Activated CD8-positive, alpha-beta T cell treated with anti-CD3 and anti-CD28 coated beads for 36 hours (primary cell): ENCODE measurements around the gene BRSK2. TPM values are rescaled to one million over a fixed set of nuclear protein-coding genes. Genes with fewer than 3 reads are reported as not detected.

ENCODE experiments used
- ATAC-seq: fragments of 200-7000 bp; cut with Tn5 transposase; one replicate; pipeline ENCODE4 v1.10.0; 2021; ENCODE audit warnings: mild to moderate bottlenecking, moderate library complexity
- CTCF ChIA-PET: fragments of 350-600 bp; sonication (Branson Sonifier 250); formaldehyde crosslinking; loops from one replicate; lab custom pipeline; 2021; ENCODE audit warnings: antibody characterized with exemption; lab: Charles Lee
- POLR2A ChIA-PET: fragments of 350-600 bp; sonication (Branson Sonifier 250); formaldehyde crosslinking; loops from one replicate; lab custom pipeline; 2021; ENCODE audit warnings: antibody characterized with exemption; lab: Charles Lee
- DNase-seq: peaks from one replicate; pipeline ENCODE4 v3.0.0-alpha.2; 2020
- H3K27ac Mint-ChIP-seq: one replicate; pipeline ENCODE4 v1.8.0; 2021; ENCODE audit warnings: mild to moderate bottlenecking, mixed read lengths
- H3K27me3 Mint-ChIP-seq: one replicate; pipeline ENCODE4 v1.8.0; 2021; ENCODE audit warnings: mixed read lengths
- H3K36me3 Mint-ChIP-seq: one replicate; pipeline ENCODE4 v1.8.0; 2021; ENCODE audit warnings: low read depth, mixed read lengths
- H3K4me1 Mint-ChIP-seq: one replicate; pipeline ENCODE4 v1.8.0; 2021; ENCODE audit warnings: low read depth, mixed read lengths
- H3K4me3 Mint-ChIP-seq: one replicate; pipeline ENCODE4 v1.8.0; 2021; ENCODE audit warnings: mild to moderate bottlenecking, moderate library complexity, mixed read lengths
- H3K9me3 Mint-ChIP-seq: one replicate; pipeline ENCODE4 v1.8.0; 2021; ENCODE audit warnings: mixed read lengths
- CTCF ChIP-seq: fragments of 200-600 bp; IDR thresholded peaks from one replicate; pipeline ENCODE4 v1.8.0; 2022; ENCODE audit warnings: antibody characterized with exemption, mild to moderate bottlenecking
- intact Hi-C: fragments of 100-400 bp; cut with micrococcal nuclease; formaldehyde crosslinking; loops from one replicate; pipeline ENCODE4 v1.10.0; 2022
- total RNA-seq, 2 experiments: library from RNA; stranded (reverse); gene quantifications; one replicate each; pipeline ENCODE4 v1.2.3, GENCODE V29; 2021

BRSK2 gene
- total RNA-seq, 2 experiments from 2014 or later, result 1.1 to 2.0 TPM

- DNase-seq, result no peak
- POLR2A ChIA-PET, result no interaction called here
- Mint-ChIP-seq H3K27ac (no peak overlapping the region), H3K36me3 (no peaks in the 10 kb centered on the region), H3K27me3 (no peaks in the 10 kb centered on the region), H3K4me3 (no peak overlapping the region), H3K4me1 (no peaks in the 10 kb centered on the region), H3K9me3 (no peaks in the 10 kb centered on the region)
- intact Hi-C loops, result no loop called here
- TF ChIP-seq CTCF, result no peak
- CTCF ChIA-PET, result no interaction called here
- no peak for ATAC-seq
These were observed 61.4 kb downstream of the BRSK2 start for GRCh38 chr11:1450949-1451710.

- no peak for TF ChIP-seq CTCF
- no peak for ATAC-seq
- ChIA-PET CTCF (interaction anchor here (1.0 kb wide), 1 partner anchor 95 kb away, joined by 3 read pairs; no protein-coding TSS in a partner anchor), POLR2A (no interaction called here)
- Mint-ChIP-seq H3K27me3 (no peaks in the 10 kb centered on the region), H3K4me1 (no peaks in the 10 kb centered on the region), H3K36me3 (no peaks in the 10 kb centered on the region), H3K4me3 (no peak overlapping the region), H3K27ac (no peak overlapping the region), H3K9me3 (no peaks in the 10 kb centered on the region)
- DNase-seq, result no peak
- intact Hi-C loops, result no loop called here
These were observed 62.2 kb downstream of the BRSK2 start for GRCh38 chr11:1451781-1452470.

GRCh38 chr11:1452744-1453143 is 63.0 kb downstream of the BRSK2 start:
- POLR2A ChIA-PET, result no interaction called here
- intact Hi-C loops, result no loop called here
- DNase-seq (no peak), ATAC-seq (no peak)
- H3K4me1 Mint-ChIP-seq, result no peaks in the 10 kb centered on the region
- H3K36me3 Mint-ChIP-seq, result no peaks in the 10 kb centered on the region
- no peak for TF ChIP-seq CTCF
- no peaks in the 10 kb centered on the region for H3K27me3 Mint-ChIP-seq
- CTCF ChIA-PET, result interaction anchor here (1.0 to 1.2 kb wide), 2 partner anchors 94 to 122 kb away, joined by 3 read pairs; no protein-coding TSS in a partner anchor
- H3K4me3 Mint-ChIP-seq, result no peak overlapping the region
- no peak overlapping the region for H3K27ac Mint-ChIP-seq
- no peaks in the 10 kb centered on the region for H3K9me3 Mint-ChIP-seq

GRCh38 chr11:1453611-1454034 is 63.9 kb downstream of the BRSK2 start:
- intact Hi-C loops, result no loop called here
- ATAC-seq (peak; percentile 77), DNase-seq (peak; percentile 50)

More at GRCh38 chr11:1453611-1454034, 63.9 kb downstream of the BRSK2 start:
- H3K4me3 Mint-ChIP-seq, result no peak overlapping the region
- H3K9me3 Mint-ChIP-seq, result no peaks in the 10 kb centered on the region
- ChIA-PET POLR2A (interaction anchor here (0.6 kb wide), 1 partner anchor 160 kb away, joined by 3 read pairs; no protein-coding TSS in a partner anchor), CTCF (interaction anchor here (1.2 kb wide), 1 partner anchor 121 kb away, joined by 3 read pairs; no protein-coding TSS in a partner anchor)
- H3K27ac Mint-ChIP-seq, result no peak overlapping the region
- H3K27me3 Mint-ChIP-seq, result no peaks in the 10 kb centered on the region
- no peaks in the 10 kb centered on the region for H3K4me1 Mint-ChIP-seq
- no peaks in the 10 kb centered on the region for H3K36me3 Mint-ChIP-seq
- TF ChIP-seq CTCF, result no peak
